ENCODE measurements around the gene ERH.
"Not testable (repeated sequence)": the region's sequence is repeated elsewhere in the genome, so short reads cannot be mapped to it uniquely, and the experiment has no call there.

ERH gene

GRCh38 chr14:69392481-69392880 is 5.6 kb downstream of the ERH start:
- no peak for DNase-seq

GRCh38 chr14:69391400-69391799 is 6.7 kb downstream of the ERH start:
- not testable (repeated sequence) for DNase-seq

DNA sequence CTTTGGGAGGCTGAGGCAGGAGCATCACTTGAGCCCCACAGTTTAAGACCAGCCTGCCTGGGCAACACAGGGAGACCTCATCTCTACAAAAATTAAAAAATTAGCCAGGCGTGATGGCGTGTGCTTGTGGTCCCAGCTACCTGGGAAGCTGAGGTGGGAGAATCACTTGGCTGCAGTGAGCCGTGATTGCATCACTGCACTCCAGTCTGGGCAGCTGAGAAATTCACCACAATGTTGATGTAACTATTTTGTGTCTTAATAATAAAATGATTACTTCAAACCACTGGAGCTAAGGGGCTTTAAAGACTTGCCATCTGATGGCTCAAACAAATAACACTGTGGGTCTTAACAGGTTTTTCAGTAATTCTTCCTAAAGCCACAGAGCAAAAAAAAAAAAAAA is 10.8 kb downstream of the ERH start:
- DNase-seq: no peak

DNA sequence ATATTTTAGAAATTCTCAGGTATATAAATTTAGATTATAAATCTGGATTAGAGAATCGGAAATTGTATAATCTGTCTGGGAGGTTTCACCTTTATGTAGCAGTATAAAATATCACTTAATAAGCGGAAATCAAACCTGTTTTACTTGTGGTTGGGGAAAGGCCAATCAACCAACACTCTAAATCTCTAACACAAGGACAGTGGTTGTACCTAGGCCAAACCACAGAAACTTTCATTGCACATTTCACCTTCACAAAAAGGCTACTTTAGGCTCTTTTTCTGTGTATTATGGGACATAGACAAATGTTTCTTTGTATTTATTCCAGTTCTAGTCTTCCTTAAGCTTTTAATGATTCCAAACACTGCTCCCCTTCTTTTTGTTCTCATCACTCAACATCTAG is 19.8 kb downstream of the ERH start:
- no peak for DNase-seq

GRCh38 chr14:69376439-69376838 is 21.7 kb downstream of the ERH start:
- DNase-seq: no peak

- no peak for DNase-seq
Measured at GRCh38 chr14:69375722-69376121, 22.4 kb downstream of the ERH start.

DNA sequence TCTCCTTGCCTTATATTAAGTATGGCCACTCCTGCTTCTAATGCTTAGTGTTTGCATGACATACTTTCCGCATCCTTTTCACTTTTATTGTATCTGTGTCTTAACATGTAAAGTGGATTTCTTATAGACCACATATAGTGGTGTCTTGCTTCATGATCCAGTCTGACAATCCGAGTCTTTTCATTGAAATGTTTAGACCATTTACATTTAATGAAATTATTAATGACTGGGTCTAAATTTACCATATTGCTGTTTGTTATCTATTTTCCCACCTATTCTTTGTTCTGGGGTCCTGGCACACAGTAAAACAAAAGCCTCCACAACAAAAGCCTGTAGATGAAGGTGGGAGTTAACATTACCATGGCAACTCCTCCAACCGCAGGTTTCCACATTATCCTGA is 22.9 kb downstream of the ERH start:
- DNase-seq: no peak

- no peak for DNase-seq
Measured at GRCh38 chr14:69374235-69374634, 23.9 kb downstream of the ERH start.

GRCh38 chr14:69373104-69373503 is 25.0 kb downstream of the ERH start:
- peak; percentile 53 to 65 for DNase-seq

DNA sequence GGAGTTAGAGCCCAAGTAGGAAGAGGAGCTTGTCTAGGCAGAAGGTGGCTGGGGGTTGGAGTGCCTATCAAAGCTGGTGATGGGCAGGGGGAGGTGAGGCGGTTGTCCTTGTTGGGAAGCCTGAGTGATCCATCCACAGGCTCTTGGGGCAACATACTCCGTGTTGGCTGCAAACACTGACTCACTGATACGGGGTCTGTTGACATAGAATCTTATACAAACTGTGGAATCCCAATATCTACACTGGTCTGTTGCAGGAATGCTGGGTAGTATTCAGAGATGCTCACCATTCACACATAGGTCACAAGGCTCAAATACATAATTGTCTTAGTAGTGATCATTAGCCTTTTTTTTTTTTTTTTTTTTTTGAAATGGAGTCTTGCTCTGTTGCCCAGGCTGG is 26.0 kb downstream of the ERH start:
- DNase-seq: no peak

GRCh38 chr14:69370061-69370460 is 28.0 kb downstream of the ERH start:
- DNase-seq: no peak

DNA sequence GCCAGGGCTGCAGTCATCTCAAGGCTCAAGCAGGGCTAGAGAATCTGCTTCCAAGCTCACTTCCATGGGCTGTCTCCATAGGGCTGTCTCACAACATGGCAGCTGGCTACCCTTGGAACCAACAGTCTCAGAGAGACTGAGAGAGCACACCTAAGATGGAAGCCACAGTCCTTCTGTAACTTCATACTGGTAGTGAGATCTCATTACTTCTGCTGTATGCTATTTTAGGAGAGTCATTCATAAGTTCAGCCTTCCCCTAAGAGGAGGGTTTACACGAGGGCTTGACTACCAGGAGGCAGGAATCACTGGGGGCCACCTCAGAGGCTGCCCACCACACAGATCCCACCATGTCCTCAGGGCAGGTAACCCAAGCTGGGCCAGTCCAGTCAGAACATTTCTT is 29.7 kb downstream of the ERH start:
- no peak for DNase-seq

DNA sequence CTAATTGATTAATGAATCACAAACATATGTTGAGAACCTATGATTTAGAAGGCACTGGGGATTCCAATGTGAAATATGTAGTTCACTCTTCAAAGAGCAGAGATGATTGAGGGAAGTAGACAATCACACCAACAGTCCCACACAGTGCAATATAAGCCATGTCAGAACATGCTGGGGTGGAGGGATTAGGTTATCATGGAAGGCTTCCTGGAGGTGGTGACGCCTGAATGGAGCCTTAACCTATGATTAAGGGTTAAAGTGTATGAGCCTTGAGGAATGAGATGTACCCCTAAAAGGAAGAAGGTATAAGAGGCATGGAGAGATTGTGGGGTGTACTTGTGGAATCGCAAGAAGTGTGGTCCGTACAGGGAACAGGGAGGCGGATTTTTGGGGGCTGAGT is 31.3 kb downstream of the ERH start:
- DNase-seq: no peak

DNA sequence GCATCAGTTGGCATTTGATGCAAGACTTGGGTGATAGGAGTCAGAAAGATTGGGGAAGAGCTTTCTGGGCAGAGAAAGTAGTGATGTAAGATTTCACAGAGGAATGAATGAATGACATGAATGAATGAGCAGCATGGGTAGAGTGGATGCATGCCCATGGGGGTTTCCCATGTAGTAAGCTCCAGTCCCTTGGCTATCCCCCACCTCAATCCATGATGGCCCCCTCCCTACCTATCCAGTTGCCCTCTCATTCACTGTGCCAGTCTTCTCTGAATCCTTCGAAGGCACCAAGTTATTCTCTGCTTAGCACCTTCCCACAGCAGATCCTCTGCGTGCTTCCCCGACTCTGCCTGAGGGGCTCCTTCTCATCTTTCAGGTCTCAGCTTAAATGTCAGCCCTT is 32.0 kb downstream of the ERH start:
- no peak for DNase-seq

- DNase-seq: no peak
Measured at GRCh38 chr14:69364378-69364777, 33.7 kb downstream of the ERH start.

DNA sequence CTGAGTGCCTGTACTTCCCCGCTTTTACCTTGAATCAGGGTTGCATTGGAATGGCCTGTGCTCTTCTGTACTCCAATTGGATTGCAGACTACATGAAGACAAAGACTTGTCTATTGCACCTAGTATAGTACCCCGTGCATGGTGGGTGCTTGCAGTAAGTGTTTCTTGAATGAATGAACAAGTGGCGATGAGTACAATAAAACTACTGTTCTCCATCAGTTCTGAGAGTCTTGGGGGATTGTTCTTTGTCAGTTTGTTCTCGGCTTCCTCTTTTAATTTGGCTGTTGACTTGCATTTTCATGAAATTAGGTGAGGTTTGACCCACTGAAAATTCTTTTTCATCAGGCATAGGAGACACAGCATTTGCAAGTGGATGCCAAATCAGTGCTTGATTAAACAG is 34.1 kb downstream of the ERH start:
- no peak for DNase-seq

GRCh38 chr14:69363055-69363454 is 35.0 kb downstream of the ERH start:
- DNase-seq: peak in 1 of 2 experiments; percentile 31

GRCh38 chr14:69360438-69361108 is 37.5 kb downstream of the ERH start:
- peak; percentile 76 to 96 for DNase-seq

DNA sequence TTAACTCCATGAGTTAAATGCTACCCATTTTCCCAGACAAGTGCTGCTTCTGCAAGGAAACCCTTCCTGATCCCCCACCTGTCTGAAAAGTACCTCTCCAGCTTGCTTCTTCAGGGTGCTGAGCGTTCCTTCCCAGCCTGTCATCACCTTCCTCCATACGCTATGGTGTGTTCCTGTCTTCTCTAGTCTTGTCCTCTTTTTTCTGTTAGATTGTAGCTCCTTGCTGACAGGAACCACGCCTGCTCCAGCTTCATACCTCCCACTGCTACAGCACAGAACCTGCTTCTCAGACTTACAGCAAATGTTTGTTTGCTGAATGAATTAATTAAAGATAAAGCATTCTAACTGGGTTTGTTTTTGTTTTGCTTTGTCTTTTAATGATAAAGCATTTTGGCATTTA is 39.1 kb downstream of the ERH start:
- DNase-seq: no peak

- DNase-seq: no peak
Measured at GRCh38 chr14:69358233-69358963, 39.7 kb downstream of the ERH start.

GRCh38 chr14:69357544-69358200 is 40.4 kb downstream of the ERH start:
- no peak for DNase-seq

GRCh38 chr14:69356903-69357543 is 41.1 kb downstream of the ERH start:
- DNase-seq: no peak

GRCh38 chr14:69355607-69356281 is 42.4 kb downstream of the ERH start:
- DNase-seq: peak; percentile 44 to 69
